Body of pancreas (tissue), 4 donors: Measurements from ENCODE around the gene IL1RAPL2.

Experiments
- POLR2A ChIP-seq, 3 donors: fragments of 450-650 bp; IDR thresholded peaks; one replicate each; pipeline ENCODE4 v1.6.1; 2016; ENCODE audit warnings: antibody characterized with exemption in 3 of 3, mild to moderate bottlenecking in 2 of 3
- TF ChIP-seq, protein P1 (sequence below), 7 experiments: fragments of 450-650 bp in 4 of 7; fragments of 200-600 bp in 3 of 7; sonication (generic) in 3 of 7; IDR thresholded peaks; one replicate each; pipeline ENCODE4 v1.5.1; 2016 to 2019; ENCODE audit warnings: antibody characterized with exemption in 7 of 7

DNA sequence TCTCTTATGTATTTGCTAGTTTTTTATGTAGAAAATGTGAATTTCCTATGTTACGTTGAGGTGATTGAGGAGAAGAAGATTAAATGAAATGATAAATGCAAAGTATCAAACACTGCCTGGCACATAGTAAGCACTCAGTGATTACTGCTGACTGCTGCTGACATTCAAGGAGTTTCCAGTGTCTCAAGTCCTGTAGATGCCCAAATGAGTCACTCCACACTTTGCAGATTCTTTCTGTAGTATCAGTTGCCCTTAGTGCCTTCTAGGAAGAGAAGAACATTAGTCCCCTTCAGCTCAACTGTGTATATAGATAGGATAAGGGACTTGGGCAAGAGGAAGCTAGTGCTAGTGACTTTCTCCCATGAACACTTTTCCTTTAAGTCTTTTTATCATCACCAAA, 895.0 kb downstream of the IL1RAPL2 start:
- TF ChIP-seq, protein P1, sequence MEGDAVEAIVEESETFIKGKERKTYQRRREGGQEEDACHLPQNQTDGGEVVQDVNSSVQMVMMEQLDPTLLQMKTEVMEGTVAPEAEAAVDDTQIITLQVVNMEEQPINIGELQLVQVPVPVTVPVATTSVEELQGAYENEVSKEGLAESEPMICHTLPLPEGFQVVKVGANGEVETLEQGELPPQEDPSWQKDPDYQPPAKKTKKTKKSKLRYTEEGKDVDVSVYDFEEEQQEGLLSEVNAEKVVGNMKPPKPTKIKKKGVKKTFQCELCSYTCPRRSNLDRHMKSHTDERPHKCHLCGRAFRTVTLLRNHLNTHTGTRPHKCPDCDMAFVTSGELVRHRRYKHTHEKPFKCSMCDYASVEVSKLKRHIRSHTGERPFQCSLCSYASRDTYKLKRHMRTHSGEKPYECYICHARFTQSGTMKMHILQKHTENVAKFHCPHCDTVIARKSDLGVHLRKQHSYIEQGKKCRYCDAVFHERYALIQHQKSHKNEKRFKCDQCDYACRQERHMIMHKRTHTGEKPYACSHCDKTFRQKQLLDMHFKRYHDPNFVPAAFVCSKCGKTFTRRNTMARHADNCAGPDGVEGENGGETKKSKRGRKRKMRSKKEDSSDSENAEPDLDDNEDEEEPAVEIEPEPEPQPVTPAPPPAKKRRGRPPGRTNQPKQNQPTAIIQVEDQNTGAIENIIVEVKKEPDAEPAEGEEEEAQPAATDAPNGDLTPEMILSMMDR (IDR thresholded peaks at IDR 0.05): no peak
- no peak for TF ChIP-seq POLR2A (IDR thresholded peaks at IDR 0.05)
